Gastrocnemius medialis (tissue), 4 donors: ENCODE results near the gene ARID5B.

Source experiments
- CTCF ChIP-seq, 5 experiments: fragments of 450-650 bp in 3 of 5; fragments of 200-600 bp in 2 of 5; sonication (generic) in 2 of 5; IDR thresholded peaks in 4 of 5; conservative IDR thresholded peaks in 1 of 5; 1 replicate in 4 of 5; 2 replicates in 1 of 5; pipeline ENCODE4 v1.5.1; 2016 to 2019; ENCODE audit warnings: antibody characterized with exemption in 5 of 5, mild to moderate bottlenecking in 3 of 5, moderate library complexity in 3 of 5
- POLR2A ChIP-seq, 2 donors: fragments of 450-650 bp; IDR thresholded peaks; one replicate each; pipeline ENCODE4 v1.6.1; 2017; ENCODE audit warnings: antibody characterized with exemption in 2 of 2, mild to moderate bottlenecking in 2 of 2, moderate library complexity in 2 of 2

DNA sequence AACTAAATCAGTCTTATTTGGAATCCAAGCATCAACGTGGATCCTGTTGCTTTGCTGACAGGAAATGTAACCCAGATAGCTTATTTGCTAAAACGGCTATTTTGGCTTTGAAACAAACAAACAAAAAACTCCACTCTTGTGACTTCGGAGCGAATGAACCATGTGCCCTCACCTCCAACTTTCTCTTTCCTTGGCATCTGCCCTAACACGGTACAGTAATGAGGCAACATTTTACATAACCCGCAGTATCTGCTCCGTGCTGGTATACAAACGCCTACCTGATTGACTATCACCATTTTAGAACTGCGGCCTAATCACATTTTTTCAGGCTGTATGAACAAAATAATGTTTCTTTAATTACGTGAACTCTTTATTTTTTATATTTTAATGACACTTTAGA lies 37.5 kb upstream of the ARID5B start:
- TF ChIP-seq CTCF (IDR thresholded peaks at IDR 0.05 in 4 of 5, conservative IDR thresholded peaks at IDR 0.05 in 1 of 5) (no peak), POLR2A (IDR thresholded peaks at IDR 0.05) (no peak)
